GM18519 (cell line): ENCODE data around the gene SLC12A7.

Experiments
- ATAC-seq: cut with Tn5 transposase; IDR thresholded peaks from one replicate; pipeline ENCODE4 v1.9.1; 2021; ENCODE audit warnings: mild to moderate bottlenecking, moderate library complexity; ENCODE audit not compliant: unreplicated experiment, low FRiP score

The SLC12A7 gene

GRCh38 chr5:1055896-1056610 lies 55.8 kb downstream of the SLC12A7 start:
- no peak for ATAC-seq

- ATAC-seq = no peak
Observed at GRCh38 chr5:1054799-1055775, 56.8 kb downstream of the SLC12A7 start.

- ATAC-seq = no peak
Observed at GRCh38 chr5:1054018-1054798, 57.7 kb downstream of the SLC12A7 start.

GRCh38 chr5:1053391-1054017 lies 58.4 kb downstream of the SLC12A7 start:
- ATAC-seq = no peak

- no peak for ATAC-seq
Observed at GRCh38 chr5:1052641-1053390, 59.0 kb downstream of the SLC12A7 start.

- no peak for ATAC-seq
Observed at GRCh38 chr5:1052076-1052475, 59.8 kb downstream of the SLC12A7 start.

GRCh38 chr5:1051366-1051720 lies 60.5 kb downstream of the SLC12A7 start:
- no peak for ATAC-seq

GRCh38 chr5:1050423-1051365 lies 61.2 kb downstream of the SLC12A7 start:
- ATAC-seq = no peak

- ATAC-seq = no peak
Observed at GRCh38 chr5:1048861-1049838, 62.7 kb downstream of the SLC12A7 start.

- no peak for ATAC-seq
Observed at GRCh38 chr5:1048162-1048721, 63.6 kb downstream of the SLC12A7 start.

- ATAC-seq = no peak
Observed at GRCh38 chr5:1047332-1047965, 64.4 kb downstream of the SLC12A7 start.

- no peak for ATAC-seq
Observed at GRCh38 chr5:1045960-1046560, 65.8 kb downstream of the SLC12A7 start.

- ATAC-seq = no peak
Observed at GRCh38 chr5:1044117-1044516, 67.7 kb downstream of the SLC12A7 start.

- ATAC-seq = no peak
Observed at GRCh38 chr5:1043327-1043726, 68.5 kb downstream of the SLC12A7 start.

GRCh38 chr5:1042626-1043025 lies 69.2 kb downstream of the SLC12A7 start:
- ATAC-seq = no peak
